Superior temporal gyrus (tissue), 1 donor: Measurements from ENCODE around the gene NLK.
A peak's percentile ranks its signal among the peaks of the same experiment; 100 is the strongest.
"Not testable (repeated sequence)": the region's sequence is repeated elsewhere in the genome, so short reads cannot be mapped to it uniquely, and the experiment has no call there.

ENCODE experiments used
- DNase-seq: peaks from one replicate; pipeline ENCODE4 v3.0.0-alpha.2; 2016; ENCODE audit errors: extremely low spot score

The NLK gene

GRCh38 chr17:28155405-28155804 lies 112.9 kb downstream of the NLK start:
- not testable (repeated sequence) for DNase-seq

GRCh38 chr17:28159004-28159403 lies 116.5 kb downstream of the NLK start:
- no peak for DNase-seq

- no peak for DNase-seq
These were observed 117.4 kb downstream of the NLK start for GRCh38 chr17:28159924-28160323.

- DNase-seq = no peak
These were observed 118.1 kb downstream of the NLK start for GRCh38 chr17:28160610-28161009.

- no peak for DNase-seq
These were observed 118.8 kb downstream of the NLK start for GRCh38 chr17:28161311-28161710.

GRCh38 chr17:28166478-28166877 lies 124.0 kb downstream of the NLK start:
- DNase-seq = no peak

- DNase-seq = no peak
These were observed 127.3 kb downstream of the NLK start for GRCh38 chr17:28169621-28170349.

GRCh38 chr17:28170771-28171170 lies 128.3 kb downstream of the NLK start:
- DNase-seq = no peak

GRCh38 chr17:28173031-28173561 lies 130.6 kb downstream of the NLK start:
- no peak for DNase-seq

GRCh38 chr17:28173801-28174200 lies 131.3 kb downstream of the NLK start:
- DNase-seq = no peak

- no peak for DNase-seq
These were observed 132.0 kb downstream of the NLK start for GRCh38 chr17:28174352-28175046.

- no peak for DNase-seq
These were observed 134.9 kb downstream of the NLK start for GRCh38 chr17:28177351-28177750.

- DNase-seq = no peak
These were observed 136.3 kb downstream of the NLK start for GRCh38 chr17:28178800-28179199.

GRCh38 chr17:28180449-28180848 lies 138.0 kb downstream of the NLK start:
- DNase-seq = no peak

- no peak for DNase-seq
These were observed 139.1 kb downstream of the NLK start for GRCh38 chr17:28181568-28181967.

- DNase-seq = no peak
These were observed 140.1 kb downstream of the NLK start for GRCh38 chr17:28182559-28182958.

GRCh38 chr17:28185658-28186057 lies 143.2 kb downstream of the NLK start:
- DNase-seq = no peak

GRCh38 chr17:28186472-28186871 lies 144.0 kb downstream of the NLK start:
- DNase-seq = not testable (repeated sequence)

GRCh38 chr17:28187931-28188330 lies 145.5 kb downstream of the NLK start:
- no peak for DNase-seq

GRCh38 chr17:28188841-28189263 lies 146.4 kb downstream of the NLK start:
- no peak for DNase-seq

- no peak for DNase-seq
These were observed 147.2 kb downstream of the NLK start for GRCh38 chr17:28189667-28190066.

GRCh38 chr17:28191018-28191417 lies 148.5 kb downstream of the NLK start:
- DNase-seq = no peak

GRCh38 chr17:28193241-28193640 lies 150.8 kb downstream of the NLK start:
- peak; percentile 51 for DNase-seq
